GM21528 (cell line): ENCODE measurements around the gene NRCAM.
"Not testable (repeated sequence)": the region's sequence is repeated elsewhere in the genome, so short reads cannot be mapped to it uniquely, and the experiment has no call there.

Experiments
- ATAC-seq: cut with Tn5 transposase; IDR thresholded peaks from one replicate; pipeline ENCODE4 v1.9.1; 2021; ENCODE audit warnings: mild to moderate bottlenecking, moderate library complexity; ENCODE audit not compliant: unreplicated experiment, low FRiP score

NRCAM gene

GRCh38 chr7:108259447-108259846 lies 196.8 kb downstream of the NRCAM start:
- ATAC-seq = not testable (repeated sequence)

GRCh38 chr7:108257954-108258353 lies 198.3 kb downstream of the NRCAM start:
- ATAC-seq = no peak

- no peak for ATAC-seq
These were observed 202.0 kb downstream of the NRCAM start for GRCh38 chr7:108254259-108254658.

GRCh38 chr7:108253275-108254044 lies 202.8 kb downstream of the NRCAM start:
- no peak for ATAC-seq

GRCh38 chr7:108252177-108252576 lies 204.1 kb downstream of the NRCAM start:
- no peak for ATAC-seq

- no peak for ATAC-seq
These were observed 204.5 kb downstream of the NRCAM start for GRCh38 chr7:108251700-108252099.

- no peak for ATAC-seq
These were observed 206.8 kb downstream of the NRCAM start for GRCh38 chr7:108249453-108249852.

GRCh38 chr7:108248821-108249220 lies 207.4 kb downstream of the NRCAM start:
- ATAC-seq = no peak

GRCh38 chr7:108248418-108248817 lies 207.8 kb downstream of the NRCAM start:
- ATAC-seq = no peak

- ATAC-seq = no peak
These were observed 208.6 kb downstream of the NRCAM start for GRCh38 chr7:108247614-108248013.

- ATAC-seq = no peak
These were observed 209.9 kb downstream of the NRCAM start for GRCh38 chr7:108246227-108246837.

- ATAC-seq = no peak
These were observed 210.6 kb downstream of the NRCAM start for GRCh38 chr7:108245523-108246226.

- no peak for ATAC-seq
These were observed 212.1 kb downstream of the NRCAM start for GRCh38 chr7:108244110-108244509.

- no peak for ATAC-seq
These were observed 216.6 kb downstream of the NRCAM start for GRCh38 chr7:108239501-108240225.

GRCh38 chr7:108236681-108237415 lies 219.4 kb downstream of the NRCAM start:
- no peak for ATAC-seq

GRCh38 chr7:108235451-108236061 lies 220.7 kb downstream of the NRCAM start:
- no peak for ATAC-seq

- no peak for ATAC-seq
These were observed 221.2 kb downstream of the NRCAM start for GRCh38 chr7:108234971-108235450.

- no peak for ATAC-seq
These were observed 222.0 kb downstream of the NRCAM start for GRCh38 chr7:108234281-108234680.

GRCh38 chr7:108232076-108232475 lies 224.2 kb downstream of the NRCAM start:
- ATAC-seq = no peak

- ATAC-seq = no peak
These were observed 225.0 kb downstream of the NRCAM start for GRCh38 chr7:108231221-108231620.
